ENCODE data around the gene PLEKHA4. TPM values are rescaled to one million over a fixed set of nuclear protein-coding genes. Genes with fewer than 3 reads are reported as not detected.

Gene PLEKHA4
- total and polyA plus RNA-seq, 10 of the 15 experiments (the other 5 are each of a cell fraction or from before 2014, with no cell fraction given): 0.13 to 10.0 (median 6.4) TPM; not detected in 1

GRCh38 chr19:48900477-48901406 is 32.3 kb upstream of the PLEKHA4 start (continued):
- TF ChIP-seq JUNB (IDR thresholded peaks at IDR 0.05): no peak
- 0 out of 2 replicates have a peak, but pooled peaks have one; percentile 21 for TF ChIP-seq STAT1 (conservative IDR thresholded peaks at IDR 0.05)
- no peak for TF ChIP-seq PRDM15 (CRISPR knock-in tag; IDR thresholded peaks at IDR 0.05)
- TF ChIP-seq NR2C1 (IDR thresholded peaks at IDR 0.05): peak; percentile 81
- TF ChIP-seq MLLT1 (IDR thresholded peaks at IDR 0.05): peak; percentile 93
- TF ChIP-seq RELA (IDR thresholded peaks at IDR 0.05; ENCODE audit: borderline replicate concordance, partially characterized antibody): no peak
